SH-SY5Y (cell line): ENCODE data around the gene TIMM10B.

Source experiments
- GATA2 ChIP-seq: IDR thresholded peaks from 2 replicates; pipeline ENCODE4 v1.6.1; 2011; ENCODE audit warnings: mild to moderate bottlenecking, low read depth, low read length
- GATA3 ChIP-seq: IDR thresholded peaks from 2 replicates; pipeline ENCODE4 v1.6.1; 2011; ENCODE audit warnings: low read depth, mild to moderate bottlenecking, low read length, moderate library complexity

DNA sequence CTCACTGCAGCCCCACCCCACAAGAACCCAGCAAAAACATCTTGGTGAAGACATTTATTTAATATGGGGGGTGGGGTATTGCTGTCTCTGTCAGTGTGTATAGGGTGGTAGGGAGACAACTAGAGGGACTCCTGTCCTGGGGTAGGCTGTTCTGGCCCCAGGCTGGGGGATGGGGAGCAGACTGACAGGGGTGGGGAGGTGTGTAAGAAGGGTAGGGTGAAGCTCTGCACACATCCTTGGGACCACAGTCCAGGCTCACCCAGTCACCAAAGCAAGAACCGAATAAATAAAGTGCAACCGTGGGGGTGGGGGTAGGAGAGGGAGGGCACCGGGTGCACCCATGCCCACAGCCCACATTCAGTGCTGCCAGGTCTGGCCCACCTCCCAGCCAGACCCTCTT lies 32.7 kb upstream of the TIMM10B start:
- TF ChIP-seq GATA2 (no peak), GATA3 (no peak)
